Thymus (tissue), 11 donors: Measurements from ENCODE around the gene SIGLEC10. TPM values are rescaled to one million over a fixed set of nuclear protein-coding genes. Genes with fewer than 3 reads are reported as not detected.

Experiments used
- DNase-seq, 9 donors: peaks; one replicate each; pipeline ENCODE4 v3.0.0-alpha.2; 2013; ENCODE audit warnings: low spot score in 9 of 9, low read depth in 6 of 9, missing footprints in 1 of 9
- H3K27ac ChIP-seq, 2 donors: one replicate each; pipeline ENCODE4 v1.5.1; 2013; ENCODE audit warnings: control low read depth in 1 of 2, low read depth in 1 of 2, low read length in 1 of 2, mild to moderate bottlenecking in 1 of 2, moderate library complexity in 1 of 2
- H3K27me3 ChIP-seq, 2 donors: one replicate each; pipeline ENCODE4 v1.5.1; 2013; ENCODE audit warnings: low read length in 1 of 2; ENCODE audit not compliant: control insufficient read depth in 2 of 2, insufficient read depth in 1 of 2
- H3K36me3 ChIP-seq, 2 donors: one replicate each; pipeline ENCODE4 v1.5.1; 2013; ENCODE audit warnings: low read length in 1 of 2, mild to moderate bottlenecking in 1 of 2, moderate library complexity in 1 of 2; ENCODE audit not compliant: control insufficient read depth in 2 of 2, insufficient read depth in 2 of 2
- H3K4me1 ChIP-seq, 2 donors: one replicate each; pipeline ENCODE4 v1.5.1; 2013; ENCODE audit warnings: low read length in 2 of 2; ENCODE audit not compliant: control insufficient read depth in 2 of 2, insufficient read depth in 2 of 2
- H3K4me3 ChIP-seq, 2 donors: one replicate each; pipeline ENCODE4 v1.5.1; 2013; ENCODE audit warnings: low read length in 2 of 2, control low read depth in 1 of 2, mild to moderate bottlenecking in 1 of 2
- H3K9me3 ChIP-seq, 2 donors: one replicate each; pipeline ENCODE4 v1.5.1; 2013; ENCODE audit warnings: low read length in 1 of 2, mild to moderate bottlenecking in 1 of 2; ENCODE audit not compliant: control insufficient read depth in 2 of 2, insufficient read depth in 1 of 2
- WGBS: extraction: QIAGEN DNeasy Blood & Tissue Kit; methylation state at CpG from one replicate; pipeline ENCODE4 v1.1.7; 2013; 5-methylcytosine and 5-hydroxymethylcytosine counted together
- polyA plus RNA-seq: library from polyadenylated mRNA; stranded (reverse); fragments of 200-250 nt; gene quantifications from one replicate; pipeline ENCODE4 v1.2.3, GENCODE V29; 2013
- total RNA-seq: library from RNA; stranded (reverse); fragments of 120-200 nt; gene quantifications from one replicate; pipeline ENCODE4 v1.2.4, GENCODE V29; 2013
- donor health status: healthy.

Gene SIGLEC10
- total and polyA plus RNA-seq, 2 donors: 7.6 to 19.0 TPM

DNA sequence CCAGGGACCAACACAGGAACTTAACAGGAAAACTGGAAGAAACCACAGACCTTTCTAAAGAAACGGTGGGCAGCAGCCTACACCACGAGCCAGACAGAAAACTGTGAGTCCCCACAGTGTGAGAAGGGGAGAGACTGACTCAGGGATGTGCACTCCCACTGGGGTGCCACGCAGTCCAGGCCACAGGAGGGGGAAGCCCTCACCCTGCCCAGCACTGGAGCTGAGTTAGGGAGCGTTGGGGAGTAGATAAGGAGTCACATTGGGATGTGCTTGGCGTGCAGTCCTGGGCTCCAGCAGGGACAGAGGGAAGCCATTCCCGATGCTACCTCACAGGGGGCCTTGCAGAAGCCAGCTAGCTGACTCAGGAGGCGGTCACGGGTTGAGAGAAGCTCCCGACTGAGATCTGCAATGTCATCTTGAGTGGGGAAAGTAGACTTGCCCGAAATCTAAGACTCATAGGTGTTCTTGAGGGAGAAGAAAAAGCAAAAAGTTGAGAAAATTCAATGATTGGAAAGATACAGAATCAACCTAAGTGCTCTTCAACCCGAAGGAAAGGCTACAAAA lies 23.5 kb upstream of the SIGLEC10 start:
- peak overlapping the region in 1 of 2 donors; percentile 79 for H3K27ac ChIP-seq
- H3K9me3 ChIP-seq: no peaks in the 10 kb centered on the region
- no peak for DNase-seq
- 7% methylated on average over 11 of the region's 11 CpGs for WGBS
- H3K27me3 ChIP-seq: peaks cover 0 to 5% of the 10 kb centered on the region in 2 donors
- peaks cover 16 to 20% of the 10 kb centered on the region in 2 donors for H3K4me1 ChIP-seq
- no peaks in the 10 kb centered on the region for H3K36me3 ChIP-seq
- peak overlapping the region; percentile 28 to 33 for H3K4me3 ChIP-seq

DNA sequence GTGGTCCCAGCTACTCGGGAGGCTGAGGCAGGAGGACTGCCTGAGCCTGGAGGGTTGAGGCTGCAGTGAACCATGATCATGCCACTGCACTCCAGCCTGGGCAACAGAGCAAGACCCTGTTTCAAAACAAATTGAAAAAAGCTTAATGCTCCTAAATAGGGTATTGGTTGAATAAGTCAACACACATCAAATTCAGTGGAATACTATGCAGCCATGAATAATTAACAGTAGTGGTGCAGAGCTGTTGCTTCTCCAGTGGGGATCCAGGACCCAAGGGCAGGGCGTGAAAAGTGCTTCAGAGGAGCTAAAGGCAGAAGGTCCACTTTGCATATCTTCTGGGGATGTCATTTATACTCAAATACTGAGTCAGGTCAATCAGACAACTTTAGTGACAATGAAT lies 22.6 kb upstream of the SIGLEC10 start:
- no peak for DNase-seq
- H3K4me3 ChIP-seq: no peak overlapping the region
- peaks cover 16 to 20% of the 10 kb centered on the region in 2 donors for H3K4me1 ChIP-seq
- H3K9me3 ChIP-seq: no peaks in the 10 kb centered on the region
- H3K27ac ChIP-seq: no peak overlapping the region
- no peaks in the 10 kb centered on the region for H3K36me3 ChIP-seq
- H3K27me3 ChIP-seq: peaks cover 0 to 5% of the 10 kb centered on the region in 2 donors
- WGBS: 99% methylated on average over 2 of the region's 2 CpGs

GRCh38 chr19:51439021-51439465 lies 21.6 kb upstream of the SIGLEC10 start:
- Histone ChIP-seq H3K4me1 (peaks cover 16 to 20% of the 10 kb centered on the region in 2 donors), H3K4me3 (no peak overlapping the region), H3K27ac (no peak overlapping the region), H3K36me3 (no peaks in the 10 kb centered on the region), H3K9me3 (no peaks in the 10 kb centered on the region), H3K27me3 (peaks cover 0 to 5% of the 10 kb centered on the region in 2 donors)
- WGBS: 76% methylated on average over 5 of the region's 5 CpGs
- peak in 5 of 9 donors; percentile 29 to 73 (median 41) for DNase-seq

DNA sequence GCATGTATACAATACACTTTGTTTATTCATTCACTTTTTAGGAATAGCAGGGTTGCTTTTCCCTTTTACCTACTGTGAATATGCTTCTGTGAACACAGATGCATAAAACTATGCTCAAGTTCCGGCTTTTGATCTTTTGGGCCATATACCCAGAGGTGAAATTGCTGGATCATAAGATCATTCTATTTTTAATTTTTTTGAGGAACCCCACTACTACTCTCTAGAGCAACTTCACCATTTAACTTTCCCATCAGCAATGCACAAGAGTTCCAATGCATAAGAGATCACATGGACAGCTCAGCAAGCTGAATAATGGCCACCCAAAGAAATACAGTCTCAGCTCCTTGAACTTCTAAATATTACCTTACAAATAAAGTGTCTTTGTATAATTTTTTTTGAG lies 17.0 kb upstream of the SIGLEC10 start:
- 98% methylated on average over 1 of the region's 1 CpG for WGBS
- Histone ChIP-seq H3K27me3 (peaks cover 0 to 2% of the 10 kb centered on the region in 2 donors), H3K36me3 (no peaks in the 10 kb centered on the region), H3K27ac (no peak overlapping the region), H3K9me3 (no peaks in the 10 kb centered on the region), H3K4me3 (no peak overlapping the region), H3K4me1 (no peaks in the 10 kb centered on the region)
- DNase-seq: no peak

- Histone ChIP-seq H3K4me3 (no peak overlapping the region), H3K27ac (no peak overlapping the region), H3K9me3 (no peaks in the 10 kb centered on the region), H3K4me1 (no peaks in the 10 kb centered on the region), H3K27me3 (peaks cover 0 to 2% of the 10 kb centered on the region in 2 donors), H3K36me3 (no peaks in the 10 kb centered on the region)
- DNase-seq: no peak
- 80% methylated on average over 4 of the region's 4 CpGs for WGBS
Observed at GRCh38 chr19:51433043-51433442, 15.6 kb upstream of the SIGLEC10 start.

GRCh38 chr19:51431124-51431523 lies 13.7 kb upstream of the SIGLEC10 start:
- WGBS: 78% methylated on average over 3 of the region's 3 CpGs
- no peaks in the 10 kb centered on the region for H3K9me3 ChIP-seq
- DNase-seq: no peak
- no peak overlapping the region for H3K27ac ChIP-seq
- no peaks in the 10 kb centered on the region for H3K36me3 ChIP-seq
- no peaks in the 10 kb centered on the region for H3K4me1 ChIP-seq
- no peak overlapping the region for H3K4me3 ChIP-seq
- peaks cover 0 to 5% of the 10 kb centered on the region in 2 donors for H3K27me3 ChIP-seq

GRCh38 chr19:51430221-51430620 lies 12.8 kb upstream of the SIGLEC10 start:
- Histone ChIP-seq H3K27ac (no peak overlapping the region), H3K9me3 (no peaks in the 10 kb centered on the region), H3K27me3 (peaks cover 0 to 6% of the 10 kb centered on the region in 2 donors), H3K4me3 (no peak overlapping the region), H3K36me3 (no peaks in the 10 kb centered on the region), H3K4me1 (no peaks in the 10 kb centered on the region)
- WGBS: 87% methylated on average over 3 of the region's 3 CpGs
- DNase-seq: no peak

GRCh38 chr19:51427201-51427600 lies 9.8 kb upstream of the SIGLEC10 start:
- H3K27ac ChIP-seq: no peak overlapping the region
- no peak for DNase-seq
- 80% methylated on average over 3 of the region's 3 CpGs for WGBS

DNA sequence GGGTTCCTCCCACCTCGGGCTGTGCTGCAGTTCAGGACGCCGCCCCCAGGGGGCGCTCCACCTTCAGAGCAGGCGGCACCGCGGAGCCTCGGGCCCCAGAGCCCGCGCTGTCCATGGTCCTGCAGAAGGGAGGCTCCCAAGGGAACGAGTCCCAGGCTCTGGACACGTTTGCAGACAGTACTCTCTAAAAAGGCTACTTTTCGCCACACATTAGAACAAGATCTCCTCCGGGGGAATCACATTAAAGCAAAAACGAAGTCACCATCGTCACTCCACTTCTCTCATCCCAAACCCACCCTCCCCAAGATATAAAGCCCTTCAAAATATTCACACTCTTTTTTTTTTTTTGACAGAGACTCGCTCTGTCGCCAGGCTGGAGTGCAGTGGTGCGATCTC lies 4.6 kb upstream of the SIGLEC10 start:
- Histone ChIP-seq H3K27ac (no peak overlapping the region), H3K27me3 (peaks cover 10 to 27% of the 10 kb centered on the region in 2 donors), H3K4me3 (no peak overlapping the region), H3K36me3 (no peaks in the 10 kb centered on the region), H3K9me3 (no peaks in the 10 kb centered on the region), H3K4me1 (peaks cover 0 to 7% of the 10 kb centered on the region in 2 donors)
- peak; percentile 47 to 88 (median 78) for DNase-seq
- 9% methylated on average over 19 of the region's 19 CpGs for WGBS

More at GRCh38 chr19:51427201-51427600, 9.8 kb upstream of the SIGLEC10 start:
- H3K4me1 ChIP-seq: no peaks in the 10 kb centered on the region
- H3K27me3 ChIP-seq: peaks cover 0 to 6% of the 10 kb centered on the region in 2 donors
- H3K4me3 ChIP-seq: no peak overlapping the region
- H3K36me3 ChIP-seq: no peaks in the 10 kb centered on the region
- H3K9me3 ChIP-seq: no peaks in the 10 kb centered on the region
